NCI-H1417 (cell line): ENCODE results near the gene PLG.
"Not testable (repeated sequence)": the region's sequence is repeated elsewhere in the genome, so short reads cannot be mapped to it uniquely, and the experiment has no call there.

Experiments
- DNase-seq, 3 experiments: peaks; one replicate each; lab custom pipeline; 2025; lab: John Stamatoyannopoulos, UW

The PLG gene

DNA sequence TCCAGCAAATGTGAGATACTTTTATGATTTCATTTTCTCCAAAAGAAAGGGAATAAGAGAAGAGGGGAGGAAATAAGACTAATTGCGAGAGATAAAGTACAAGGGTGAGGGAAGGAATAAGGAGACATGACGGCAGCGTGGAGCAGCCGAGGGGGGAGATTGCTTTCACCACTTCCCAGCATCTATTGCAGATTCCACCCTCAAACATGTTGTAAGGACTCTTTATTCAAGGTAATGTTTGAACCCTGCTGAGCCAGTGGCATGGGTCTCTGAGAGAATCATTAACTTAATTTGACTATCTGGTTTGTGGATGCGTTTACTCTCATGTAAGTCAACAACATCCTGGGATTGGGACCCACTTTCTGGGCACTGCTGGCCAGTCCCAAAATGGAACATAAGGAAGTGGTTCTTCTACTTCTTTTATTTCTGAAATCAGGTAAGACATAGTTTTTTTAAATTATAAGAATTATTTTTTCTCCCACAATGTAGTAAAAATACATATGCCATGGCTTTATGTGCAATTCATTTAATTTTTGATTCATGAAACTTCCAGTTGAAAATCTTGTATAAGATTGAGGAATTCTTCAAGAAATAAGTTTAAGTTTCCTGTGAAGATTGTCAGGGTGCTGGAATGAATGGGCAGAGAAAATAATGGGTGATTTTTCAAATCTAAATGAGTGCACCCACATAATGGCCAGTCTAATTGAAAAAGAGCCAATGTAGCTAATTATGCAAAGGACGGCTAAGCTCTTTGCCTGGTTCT lies at the start of gene PLG:
PLG (plus strand) TSS at position 327 of the 763 bp plus-strand sequence; CDS start at position 388, 61 bp downstream.
- not testable (repeated sequence) for DNase-seq

DNA sequence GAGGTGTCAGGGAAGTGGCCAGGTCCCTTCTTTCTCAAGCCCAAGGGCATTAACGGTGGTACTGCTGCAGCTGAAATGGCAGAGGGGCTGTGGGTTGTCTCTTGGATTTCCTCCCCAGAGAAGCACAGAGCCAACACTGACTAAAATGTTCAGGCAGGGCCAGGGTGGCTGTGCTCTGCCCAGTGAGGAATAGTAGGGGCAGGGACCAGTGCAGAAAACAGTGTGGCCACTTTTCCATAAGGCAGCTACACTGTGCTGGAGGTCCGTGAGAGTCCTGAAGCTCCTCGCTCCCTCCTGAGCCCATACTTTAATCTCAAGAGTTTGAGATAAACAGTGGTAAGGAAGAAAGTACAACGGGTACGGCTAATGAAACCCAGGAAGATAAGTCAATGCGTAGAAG lies 42.5 kb upstream of the PLG start:
- no peak for DNase-seq

DNA sequence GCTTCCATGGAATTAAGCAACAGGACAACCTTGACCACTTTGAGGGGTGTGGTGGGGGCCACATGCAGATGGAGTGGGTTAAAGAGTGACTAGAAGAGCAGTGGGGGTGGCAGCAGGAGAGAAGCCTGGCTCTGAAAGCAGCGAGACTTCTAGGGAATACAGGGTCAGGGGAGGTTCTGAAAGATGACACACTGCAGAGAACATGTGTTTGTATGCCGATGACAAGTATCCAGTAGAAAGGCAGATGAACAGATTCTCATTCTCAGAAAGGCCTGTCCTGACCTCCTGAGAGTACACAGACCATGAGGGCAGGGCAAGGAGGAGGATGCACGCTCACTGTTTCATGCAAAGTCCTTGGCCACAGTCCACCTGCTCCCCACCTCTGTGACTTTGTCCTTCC lies 40.8 kb upstream of the PLG start:
- DNase-seq = no peak

DNA sequence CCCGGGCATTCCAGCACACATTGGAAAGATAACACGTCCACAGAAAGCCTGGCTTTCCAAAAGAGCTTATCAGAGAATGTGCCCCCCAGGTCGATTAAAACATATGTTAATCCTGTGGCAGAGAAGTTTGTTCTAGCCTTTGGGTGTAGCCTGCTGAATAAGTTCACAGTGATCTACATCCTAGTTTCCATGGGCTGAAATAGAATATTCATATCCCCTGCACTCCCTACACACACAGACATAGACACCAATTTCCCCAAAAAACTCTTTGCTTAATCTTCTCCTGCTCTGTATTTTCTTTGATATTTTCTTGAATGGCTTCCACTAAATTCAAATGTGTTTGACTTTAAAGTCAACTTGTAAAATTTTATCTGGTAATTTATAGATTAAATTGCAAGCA lies 39.6 kb upstream of the PLG start:
- no peak for DNase-seq

DNA sequence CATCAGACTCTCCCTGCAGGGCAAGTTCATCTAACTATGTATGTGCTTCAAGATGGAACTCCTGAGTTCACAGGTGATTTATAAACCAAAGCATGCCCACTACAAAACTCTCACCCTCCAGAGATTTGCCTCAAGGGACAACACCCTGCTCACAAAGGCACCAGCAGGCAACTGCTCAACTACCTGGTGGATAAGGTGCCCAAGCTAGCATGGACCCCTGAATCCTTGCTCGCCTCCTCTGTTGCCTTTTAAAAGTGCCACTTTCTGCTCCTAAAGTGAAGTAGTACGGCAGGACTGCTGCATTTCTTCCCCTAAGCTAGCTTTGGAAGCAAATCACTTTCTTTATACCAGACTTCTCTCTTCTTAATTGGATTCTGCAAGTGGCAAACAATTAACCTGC lies 39.2 kb upstream of the PLG start:
- no peak for DNase-seq

DNA sequence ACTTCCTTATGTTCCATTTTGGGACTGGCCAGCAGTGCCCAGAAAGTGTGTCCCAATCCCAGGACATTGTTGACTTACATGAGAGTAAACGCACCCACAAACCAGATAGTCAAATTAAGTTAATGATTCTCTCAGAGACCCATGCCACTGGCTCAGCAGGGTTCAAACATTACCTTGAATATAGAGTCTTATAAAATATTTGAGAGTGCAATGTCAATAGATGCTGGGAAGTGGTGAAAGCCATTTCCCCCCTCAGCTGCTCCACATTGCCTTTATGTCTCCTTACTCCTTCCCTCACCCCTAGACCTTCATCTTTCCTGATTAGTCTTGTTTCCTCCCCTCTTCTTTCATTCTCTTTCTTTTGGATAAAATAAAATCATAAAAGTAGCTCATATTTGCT lies 37.8 kb upstream of the PLG start, which contains the start of gene LPA:
LPA (minus strand) TSS at position 78 of the 400 bp plus-strand sequence; CDS start at position 17, 61 bp downstream.
- not testable (repeated sequence) for DNase-seq

DNA sequence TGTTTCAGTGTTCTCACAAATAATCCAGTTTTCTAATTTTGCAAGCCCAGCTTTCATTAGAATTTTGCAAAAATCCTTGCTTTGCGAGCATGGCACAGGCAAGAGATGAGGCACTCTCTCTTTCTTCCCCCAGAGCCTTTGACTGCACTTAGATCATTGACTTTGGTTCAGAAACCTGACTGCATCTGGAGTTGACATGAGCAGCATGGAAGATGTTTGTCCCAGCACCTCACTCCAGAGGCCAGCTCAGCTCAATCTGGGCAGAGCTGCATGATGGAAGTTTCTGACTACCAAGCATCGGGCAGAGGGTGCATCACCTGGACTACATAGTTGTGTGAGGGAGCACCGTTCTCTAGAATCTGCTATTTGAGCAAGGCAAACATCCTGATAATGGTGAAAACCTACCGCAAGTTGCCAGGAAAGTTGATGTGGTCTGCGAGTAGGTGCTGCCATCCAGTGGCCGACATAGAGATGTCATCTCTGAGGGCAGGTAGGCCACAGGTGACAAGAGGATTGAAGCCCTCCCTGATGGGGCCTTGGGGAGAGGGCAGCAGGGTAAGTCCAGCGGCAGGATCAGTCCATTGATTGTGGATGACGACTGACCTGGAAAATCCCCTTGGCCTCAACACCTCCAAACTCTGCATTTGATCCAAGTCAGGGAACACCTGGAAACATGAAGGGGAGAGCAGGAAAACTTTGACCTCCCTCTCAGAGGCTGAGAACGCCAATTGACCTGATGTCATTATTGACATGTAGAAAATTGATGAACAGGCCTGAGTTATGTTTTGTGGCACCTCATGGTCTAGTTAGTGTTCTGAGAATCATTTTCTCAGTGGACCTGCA lies 34.2 kb upstream of the PLG start:
- DNase-seq = peak in 2 of 3 experiments; percentile 9 to 55

DNA sequence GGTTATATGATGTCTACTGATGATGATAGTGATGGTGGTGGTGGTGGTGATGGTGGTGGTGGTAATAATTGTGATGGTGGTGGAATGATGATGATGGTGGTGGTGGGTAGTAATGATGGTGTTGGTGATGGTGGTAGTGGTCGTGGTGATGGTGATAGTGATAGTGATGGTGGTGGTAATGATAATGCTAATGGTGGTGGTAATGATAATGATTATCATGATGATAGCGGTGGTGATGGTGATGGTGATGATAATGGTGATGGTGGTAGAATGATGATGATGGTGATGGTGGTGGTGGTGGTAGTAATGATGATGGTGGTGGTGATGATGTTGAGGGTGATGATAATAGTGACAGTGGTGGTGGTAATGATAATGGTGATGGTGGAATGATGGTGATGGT lies 33.5 kb upstream of the PLG start:
- no peak for DNase-seq

DNA sequence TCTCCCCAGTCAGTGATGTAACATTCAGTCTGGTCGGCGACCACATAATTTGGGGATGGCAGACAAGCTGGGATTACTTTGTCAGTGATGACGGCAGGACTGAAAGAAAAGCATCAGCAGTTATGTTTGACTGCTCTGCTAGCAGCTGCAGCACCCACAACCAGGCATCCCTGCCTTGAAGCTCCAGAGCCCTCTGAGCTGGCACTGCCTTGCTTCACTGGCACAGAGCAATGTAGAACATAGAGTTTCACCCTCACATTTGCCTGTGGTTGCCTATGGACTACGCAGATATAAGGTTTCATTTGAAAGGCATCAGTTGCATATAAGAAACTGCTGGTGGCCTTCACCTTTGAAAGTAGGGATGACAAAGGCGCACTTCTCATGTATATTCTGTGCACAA lies 25.6 kb upstream of the PLG start:
- DNase-seq = not testable (repeated sequence)

DNA sequence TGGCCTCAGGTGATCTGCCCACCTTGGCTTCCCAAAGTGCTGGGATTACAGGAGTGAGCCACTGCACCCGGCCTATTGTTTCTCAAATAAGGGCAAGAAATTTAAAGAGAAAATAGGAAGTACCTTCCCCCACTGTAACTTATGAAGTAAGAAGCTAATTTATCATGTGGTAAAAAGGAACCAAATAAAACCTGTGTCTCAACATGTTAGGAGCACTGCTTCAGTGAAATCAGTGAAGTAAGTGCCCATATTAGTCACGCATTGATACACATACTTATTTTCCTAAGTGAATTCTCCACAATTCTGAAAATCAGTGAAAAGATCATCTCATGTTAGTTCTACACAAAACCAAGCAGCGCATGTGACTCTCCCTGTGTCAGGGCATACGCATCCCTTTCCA lies 23.8 kb upstream of the PLG start:
- no peak for DNase-seq

DNA sequence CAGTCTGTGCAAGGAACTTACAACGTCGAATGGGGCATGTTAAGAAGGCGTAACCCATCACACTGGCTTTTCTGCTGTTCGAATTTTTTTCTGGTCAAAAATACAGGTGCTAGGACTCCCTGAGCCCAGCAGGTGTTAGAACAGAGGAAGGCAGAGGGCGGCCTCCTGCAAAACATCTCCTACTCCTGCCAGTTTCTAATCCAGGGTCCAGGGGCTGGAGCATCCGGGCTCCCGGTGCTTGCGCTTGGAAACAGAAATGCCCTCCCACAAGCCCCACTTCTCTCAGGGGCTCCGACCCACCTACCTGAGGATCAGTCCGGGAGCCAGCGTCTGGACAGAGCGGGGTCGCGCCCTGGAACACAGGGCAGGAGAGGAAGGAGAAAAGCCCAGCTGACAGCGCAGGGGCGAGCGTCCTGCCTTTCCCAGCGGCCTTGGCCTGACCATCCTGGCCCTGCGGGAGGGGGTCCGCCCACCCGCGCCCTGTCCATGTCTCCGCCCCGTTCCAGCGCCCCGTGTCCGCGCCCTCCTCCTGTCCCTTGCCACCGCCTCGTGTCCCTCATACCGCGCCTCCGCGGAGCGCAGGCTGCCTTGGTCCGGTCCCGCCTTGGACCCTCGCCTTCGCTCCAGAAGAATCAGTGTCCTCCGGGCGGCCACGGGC lies 23.2 kb upstream of the PLG start:
- DNase-seq = no peak

DNA sequence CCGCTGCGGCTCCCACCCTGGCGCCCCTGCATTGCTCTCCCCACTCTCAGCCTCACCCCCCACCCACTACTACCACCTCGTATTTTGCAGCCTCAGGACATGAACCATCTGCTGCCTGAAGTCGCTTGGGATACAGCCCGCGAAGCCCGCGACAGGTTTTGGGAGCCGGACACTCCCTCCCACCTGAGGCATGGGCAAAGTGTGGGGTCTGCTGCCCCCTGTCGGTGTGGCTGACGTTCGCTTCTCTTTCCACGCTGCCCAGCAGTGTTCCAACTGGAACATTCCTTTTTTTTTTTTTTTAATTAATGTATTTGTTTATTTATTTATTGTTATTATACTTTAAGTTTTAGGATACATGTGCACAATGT lies 22.7 kb upstream of the PLG start:
- DNase-seq = no peak

DNA sequence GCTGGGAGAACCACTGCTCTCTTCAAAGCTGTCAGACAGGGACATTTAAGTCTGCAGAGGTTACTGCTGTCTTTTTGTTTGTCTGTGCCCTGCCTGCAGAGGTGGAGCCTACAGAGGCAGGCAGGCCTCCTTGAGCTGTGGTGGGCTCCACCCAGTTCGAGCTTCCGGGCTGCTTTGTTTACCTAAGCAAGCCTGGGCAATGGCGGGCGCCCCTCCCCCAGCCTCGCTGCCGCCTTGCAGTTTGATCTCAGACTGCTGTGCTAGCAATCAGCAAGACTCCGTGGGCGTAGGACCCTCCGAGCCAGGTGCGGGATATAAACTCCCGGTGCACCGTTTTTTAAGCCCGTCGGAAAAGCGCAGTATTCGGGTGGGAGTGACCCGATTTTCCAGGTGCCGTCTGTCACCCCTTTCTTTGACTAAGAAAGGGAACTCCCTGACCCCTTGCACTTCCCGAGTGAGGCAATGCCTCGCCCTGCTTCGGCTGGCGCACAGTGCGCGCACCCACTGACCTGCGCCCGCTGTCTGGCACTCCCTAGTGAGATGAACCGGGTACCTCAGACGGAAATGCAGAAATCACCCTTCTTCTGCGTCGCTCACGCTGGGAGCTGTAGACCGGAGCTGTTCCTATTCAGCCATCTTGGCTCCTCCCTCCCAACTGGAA lies 16.8 kb upstream of the PLG start:
- DNase-seq = not testable (repeated sequence)

DNA sequence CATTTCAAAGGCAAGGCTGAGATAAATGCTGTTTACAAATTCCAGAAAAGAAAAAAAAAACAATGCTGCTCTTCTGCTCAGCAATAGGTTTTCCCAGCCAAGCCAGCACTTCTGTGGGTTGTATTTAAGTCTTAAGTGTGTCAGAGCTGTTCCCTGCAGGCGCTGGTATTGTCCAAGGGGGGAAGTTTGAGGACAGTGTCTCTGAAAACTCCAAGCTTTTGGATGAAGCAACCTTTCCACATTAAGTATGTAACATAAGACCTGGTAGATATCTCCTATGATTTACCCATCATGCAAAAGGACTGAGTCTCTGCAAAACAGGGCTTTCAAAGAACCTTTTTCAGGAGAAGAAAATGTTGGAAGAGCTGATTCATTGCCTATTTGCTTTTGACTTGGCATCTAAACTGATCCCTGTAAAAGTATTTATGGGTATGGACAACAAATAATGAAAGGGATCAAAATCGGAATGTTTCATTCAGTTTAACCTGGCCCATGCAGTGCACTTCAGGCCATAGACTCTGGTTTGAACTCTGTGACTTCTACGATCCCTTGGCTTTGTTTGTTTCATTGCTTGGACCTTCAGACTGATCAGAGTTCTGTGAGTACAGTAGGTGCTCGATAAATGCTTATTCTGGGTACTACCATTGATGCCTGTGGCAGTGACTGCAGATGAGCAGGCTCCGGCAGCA lies 16.1 kb upstream of the PLG start:
- DNase-seq = peak in 1 of 3 experiments; percentile 20

DNA sequence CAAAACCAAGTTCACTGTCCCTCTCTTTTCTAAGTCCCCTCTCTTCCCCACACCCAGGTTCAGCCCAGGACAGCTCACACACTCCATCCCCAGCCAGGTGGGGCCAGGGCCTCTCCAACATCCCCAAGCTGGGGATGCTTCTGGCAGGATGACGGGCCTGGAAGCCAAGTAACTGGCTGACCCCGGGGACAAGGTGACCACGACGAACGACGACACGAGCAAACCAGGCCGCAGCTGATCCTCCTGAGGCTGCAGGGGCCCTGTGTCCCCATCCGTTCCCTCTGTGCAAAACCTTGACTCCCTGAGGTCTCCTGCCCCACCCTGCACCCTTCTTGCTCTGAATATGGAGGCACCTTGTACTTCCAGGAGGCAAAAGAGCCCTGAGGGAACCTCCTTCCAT lies 11.6 kb upstream of the PLG start:
- no peak for DNase-seq

DNA sequence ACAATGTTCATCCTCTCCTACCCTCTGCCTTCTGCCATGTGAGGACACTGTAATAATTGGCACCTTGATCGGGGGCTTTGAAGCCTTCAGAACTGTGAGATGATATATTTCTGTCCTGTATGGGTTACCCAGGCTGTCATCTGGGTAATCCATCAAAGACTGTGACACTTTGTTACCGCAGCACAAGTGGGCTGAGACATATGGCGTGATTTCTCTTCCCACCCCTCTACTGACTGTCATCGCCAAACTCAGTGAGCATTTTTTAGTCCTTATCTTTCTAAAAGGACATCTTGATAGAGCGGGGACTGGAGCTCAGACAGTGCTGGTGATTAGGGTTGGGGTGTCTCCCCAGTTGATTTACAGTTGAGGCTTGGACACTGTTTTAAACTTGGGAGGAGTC lies 10.4 kb upstream of the PLG start:
- DNase-seq = no peak

DNA sequence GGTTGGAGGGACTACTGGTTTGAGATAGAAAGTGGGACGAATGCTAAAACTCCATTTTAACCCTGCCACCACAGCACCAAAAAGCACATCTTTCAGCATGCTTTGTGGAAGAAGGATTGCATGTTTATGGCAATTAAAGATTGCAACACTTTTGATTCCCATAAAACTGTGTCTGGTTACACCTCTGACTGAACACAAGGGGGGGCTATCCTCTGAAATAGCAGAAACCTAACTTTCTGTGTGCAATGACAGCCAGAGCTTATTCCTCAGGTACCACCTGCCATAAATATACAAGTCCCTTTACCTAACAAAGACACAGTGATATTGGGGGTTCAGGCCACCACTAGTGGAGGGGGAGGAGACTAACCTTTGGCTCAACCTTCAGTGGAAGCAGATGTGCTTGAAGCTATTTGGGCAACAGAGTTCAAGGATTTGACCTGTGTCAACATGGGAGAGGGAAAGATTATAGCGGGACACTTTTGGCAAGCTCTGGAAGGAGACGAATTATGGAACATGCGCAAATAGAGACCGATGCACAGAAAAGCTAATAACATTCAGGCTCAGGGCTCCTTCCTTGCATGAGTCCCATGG lies 9.6 kb upstream of the PLG start:
- DNase-seq = no peak

DNA sequence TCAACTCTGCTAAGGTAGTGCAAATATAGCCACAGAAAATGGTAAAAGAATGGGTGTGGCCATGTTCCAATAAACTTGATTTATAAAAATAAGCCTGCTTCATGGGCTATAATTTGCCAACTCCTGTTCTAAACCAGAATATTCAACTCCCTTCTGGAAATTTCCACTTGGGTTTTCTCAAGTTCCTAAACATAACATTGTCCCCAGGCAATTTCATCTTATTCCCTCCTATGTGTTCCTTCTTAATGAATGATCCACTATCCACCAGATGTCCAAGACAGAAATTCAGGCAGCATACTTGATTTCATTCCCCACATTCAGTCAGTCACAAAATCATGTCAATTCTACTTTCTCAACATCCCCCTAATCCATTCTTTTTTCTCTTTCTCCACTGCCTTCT lies 7.0 kb upstream of the PLG start:
- not testable (repeated sequence) for DNase-seq

DNA sequence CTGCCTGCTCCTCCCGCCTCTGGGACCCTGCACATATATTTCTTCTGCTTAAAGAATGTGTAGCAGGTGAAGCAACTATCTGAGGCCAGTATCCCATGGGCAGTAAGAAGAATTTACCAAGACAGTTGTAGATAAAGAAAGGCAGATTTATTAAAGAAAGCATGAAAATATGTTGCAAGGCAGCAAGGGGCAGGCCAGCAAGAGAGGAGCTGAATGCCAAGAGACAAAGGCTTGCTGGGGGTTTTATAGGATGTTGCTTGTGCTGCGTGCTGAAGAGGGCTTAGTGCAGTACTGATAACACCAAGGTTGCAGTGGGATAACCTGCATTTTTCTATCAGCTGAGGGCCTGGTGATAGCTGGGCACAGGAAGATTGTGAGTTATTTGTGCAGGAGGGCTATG lies 6.4 kb upstream of the PLG start:
- not testable (repeated sequence) for DNase-seq

DNA sequence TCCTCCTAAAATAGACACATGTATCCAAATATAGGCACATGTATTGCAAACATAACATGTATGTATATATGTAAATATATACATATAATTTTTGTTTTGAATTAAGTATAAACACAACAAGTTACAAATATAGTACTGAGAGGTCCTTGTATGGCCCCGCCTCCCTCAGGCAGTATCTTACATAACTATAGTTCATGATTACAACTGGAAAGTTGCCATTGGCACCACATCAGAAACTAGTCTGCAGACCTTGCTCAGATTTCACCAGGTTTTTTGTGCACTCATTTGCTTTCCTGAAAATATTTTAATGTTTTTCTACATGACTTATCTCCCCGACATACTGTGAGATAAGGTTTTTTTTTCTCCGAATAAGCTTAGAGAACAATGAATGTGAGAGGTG lies 5.2 kb upstream of the PLG start:
- DNase-seq = not testable (repeated sequence)

DNA sequence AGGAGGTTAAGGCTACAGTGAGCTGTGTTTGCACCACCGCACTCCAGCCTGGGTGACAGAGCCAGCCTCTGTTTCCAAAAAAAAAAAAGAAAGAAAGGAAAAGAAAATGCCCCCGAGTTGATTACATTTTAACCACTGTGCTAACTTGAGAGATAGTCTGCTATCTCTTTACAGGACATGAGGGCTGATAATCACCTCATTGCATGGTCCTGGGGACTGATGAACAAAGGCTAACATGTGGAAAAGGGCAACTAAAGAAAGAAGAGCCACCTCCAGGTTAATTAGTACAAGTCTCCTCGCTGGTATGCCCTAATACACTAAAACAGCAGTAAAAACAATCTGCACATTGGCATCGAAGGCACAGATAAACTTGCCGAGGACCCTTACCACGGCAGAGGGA lies 4.2 kb upstream of the PLG start:
- DNase-seq = no peak
